CD1c-positive myeloid dendritic cell (primary cell): Measurements from ENCODE around the gene TMC6.

Experiments used
- DNase-seq: peaks from one replicate; pipeline ENCODE4 v3.0.0-alpha.2; 2016; ENCODE audit errors: extremely low spot score

Gene TMC6

DNA sequence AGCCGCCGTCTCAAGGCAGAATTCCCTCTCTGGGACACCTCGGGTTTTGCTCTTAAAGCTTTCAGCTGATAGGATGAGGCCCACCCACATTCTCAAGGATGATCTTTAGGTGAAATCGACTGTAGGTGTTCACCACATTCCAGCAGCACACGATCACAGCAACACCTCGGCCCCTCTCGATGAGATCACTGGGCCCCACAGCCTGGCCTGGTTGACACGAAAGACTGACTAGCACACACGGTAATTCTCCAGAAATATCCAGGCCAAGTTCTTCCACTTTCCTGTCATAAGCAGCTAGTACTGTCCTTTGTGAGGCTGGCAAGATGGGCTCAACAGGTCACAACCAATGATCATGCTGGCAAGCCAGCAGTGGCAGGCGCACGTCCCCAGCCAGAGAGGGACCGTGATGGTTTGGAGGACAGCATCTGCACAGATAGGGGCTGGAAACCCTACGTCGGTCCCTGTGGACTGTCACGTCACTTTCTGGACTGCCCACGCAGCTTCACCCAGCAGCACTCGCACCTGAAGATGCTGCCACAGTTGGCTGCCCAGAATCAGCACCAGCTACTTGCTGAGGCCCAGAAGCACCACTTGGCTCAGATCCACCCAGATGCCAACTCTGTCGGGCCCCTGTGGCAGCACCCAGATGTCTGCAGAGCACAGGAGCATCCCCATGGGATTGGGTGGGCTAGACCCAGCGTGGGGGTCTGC is 17.4 kb downstream of the TMC6 start:
- no peak for DNase-seq

GRCh38 chr17:78110363-78111015 is 18.1 kb downstream of the TMC6 start:
- DNase-seq: no peak

GRCh38 chr17:78109489-78109761 is 19.1 kb downstream of the TMC6 start:
- no peak for DNase-seq

- DNase-seq: no peak
Observed at GRCh38 chr17:78108726-78109488, 19.6 kb downstream of the TMC6 start.

GRCh38 chr17:78107976-78108725 is 20.4 kb downstream of the TMC6 start:
- no peak for DNase-seq

GRCh38 chr17:78107457-78107856 is 21.1 kb downstream of the TMC6 start:
- DNase-seq: no peak

- no peak for DNase-seq
Observed at GRCh38 chr17:78106211-78106610, 22.3 kb downstream of the TMC6 start.

- no peak for DNase-seq
Observed at GRCh38 chr17:78105551-78105950, 23.0 kb downstream of the TMC6 start.

DNA sequence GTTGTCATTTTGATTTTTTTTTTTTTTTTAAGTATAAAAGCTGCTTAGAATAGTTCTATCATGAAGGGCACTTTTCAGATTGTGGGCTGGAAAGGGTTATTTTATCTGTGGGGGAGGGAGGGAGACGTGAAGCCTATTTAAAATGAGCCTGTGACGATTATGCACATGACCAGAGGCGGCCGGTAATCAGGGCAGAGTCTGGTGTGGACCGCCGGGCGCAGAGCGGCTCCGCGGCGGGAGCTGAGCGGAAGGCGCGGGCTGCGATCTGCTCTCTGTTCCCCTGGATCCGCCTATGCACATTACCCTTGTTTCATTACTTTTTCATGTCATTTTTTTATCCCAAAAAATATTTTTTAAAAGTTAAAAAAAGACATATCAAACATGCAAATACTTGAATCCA is 23.5 kb downstream of the TMC6 start:
- DNase-seq: no peak

DNA sequence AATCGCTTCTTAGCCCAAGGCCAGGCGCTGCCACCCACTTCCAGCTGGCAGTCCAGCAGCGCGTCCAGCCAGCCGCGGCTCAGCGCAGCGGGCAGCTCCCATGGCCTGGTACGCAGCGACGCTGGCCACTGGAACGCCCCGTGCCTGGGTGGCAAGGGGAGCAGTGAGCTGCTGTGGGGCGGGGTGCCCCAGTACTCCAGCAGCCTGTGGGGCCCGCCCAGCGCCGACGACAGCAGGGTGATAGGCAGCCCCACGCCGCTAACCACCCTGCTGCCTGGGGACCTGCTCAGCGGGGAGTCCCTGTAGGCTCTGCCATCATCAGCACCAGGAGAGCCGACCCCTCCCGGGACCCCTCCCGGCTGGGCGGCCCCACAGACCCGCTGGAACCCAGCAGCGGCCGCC is 24.0 kb downstream of the TMC6 start:
- DNase-seq: no peak

- DNase-seq: no peak
Observed at GRCh38 chr17:78103311-78103710, 25.2 kb downstream of the TMC6 start.

GRCh38 chr17:78101542-78101941 is 27.0 kb downstream of the TMC6 start:
- DNase-seq: no peak

DNA sequence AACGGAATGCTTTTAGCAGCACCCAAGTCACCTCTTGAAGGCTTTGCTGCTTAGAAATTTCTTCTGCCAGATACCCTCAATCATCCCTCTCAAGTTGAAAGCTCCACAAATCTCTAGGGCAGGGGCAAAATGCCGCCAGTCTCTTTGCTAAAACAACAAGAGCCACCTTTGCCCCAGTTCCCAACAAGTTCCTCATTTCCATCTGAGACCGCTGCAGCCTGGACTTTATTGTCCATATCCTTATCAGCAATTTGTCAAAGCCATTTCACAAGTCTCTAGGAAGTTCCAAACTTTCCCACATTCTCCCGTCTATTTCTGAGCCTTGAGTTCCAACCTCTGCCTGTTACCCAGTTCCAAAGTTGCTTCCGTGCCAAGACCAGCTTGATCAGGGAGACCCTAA is 27.4 kb downstream of the TMC6 start:
- peak; percentile 16 for DNase-seq

DNA sequence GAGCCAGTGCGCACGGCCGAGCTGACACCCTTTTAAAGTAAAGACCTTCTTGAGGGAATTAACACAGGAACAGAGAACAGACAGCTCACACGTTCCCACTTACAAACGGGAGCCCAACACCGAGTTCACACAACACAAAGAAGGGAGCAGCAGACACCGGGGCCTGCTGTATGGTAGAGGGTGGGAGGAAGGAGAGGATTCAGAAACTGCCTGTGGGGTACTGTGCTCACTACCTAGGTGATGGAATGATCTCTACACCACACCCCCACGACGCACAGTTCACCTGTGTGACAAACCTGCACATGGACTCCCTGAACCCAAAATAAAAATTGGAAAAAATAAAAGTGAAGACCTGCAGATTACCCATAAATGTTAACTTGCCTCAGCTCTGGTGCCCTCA is 32.5 kb downstream of the TMC6 start:
- DNase-seq: no peak

- DNase-seq: no peak
Observed at GRCh38 chr17:78095035-78095434, 33.5 kb downstream of the TMC6 start.

GRCh38 chr17:78092794-78093324 is 35.7 kb downstream of the TMC6 start:
- no peak for DNase-seq

- peak; percentile 61 for DNase-seq
Observed at GRCh38 chr17:78089576-78090281, 38.8 kb downstream of the TMC6 start.

DNA sequence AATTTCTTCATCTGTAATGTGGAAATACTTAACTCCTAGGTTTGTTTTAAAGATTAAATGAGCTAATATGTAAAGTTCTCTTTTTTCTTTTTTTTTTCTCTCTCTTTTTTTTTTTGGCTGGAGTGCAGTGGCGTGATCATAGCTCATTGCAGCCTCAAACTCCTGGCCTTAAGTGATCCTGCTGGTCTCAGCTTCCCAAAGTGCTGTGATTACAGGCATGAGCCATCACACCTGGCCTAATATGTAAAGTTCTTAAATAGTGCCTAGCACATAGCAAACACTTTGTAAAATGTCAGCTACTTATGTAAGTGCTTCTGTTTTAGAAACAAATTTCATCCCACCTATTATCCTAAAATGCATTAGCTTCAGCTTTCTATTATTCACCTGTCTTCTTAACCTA is 40.0 kb downstream of the TMC6 start:
- DNase-seq: no peak

GRCh38 chr17:78086740-78087139 is 41.8 kb downstream of the TMC6 start:
- no peak for DNase-seq

DNA sequence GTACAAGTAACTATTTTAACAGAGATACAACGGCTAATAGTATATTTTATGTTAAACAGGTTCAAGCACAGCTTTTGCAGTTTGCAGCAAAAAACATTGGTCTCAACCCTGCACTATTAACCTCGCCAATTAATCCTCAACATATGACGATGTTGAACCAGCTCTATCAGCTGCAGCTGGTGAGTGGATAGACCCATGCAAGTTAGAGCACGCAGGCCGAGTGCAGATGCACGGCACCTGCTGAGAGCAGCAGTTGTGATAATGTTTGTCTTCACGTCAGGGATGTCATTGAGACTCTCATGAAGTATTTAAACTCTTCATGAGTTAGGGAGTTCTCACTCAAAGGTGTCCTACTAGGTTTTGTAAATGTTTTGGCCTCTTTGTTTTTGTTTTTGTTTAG is 45.6 kb downstream of the TMC6 start:
- DNase-seq: no peak

DNA sequence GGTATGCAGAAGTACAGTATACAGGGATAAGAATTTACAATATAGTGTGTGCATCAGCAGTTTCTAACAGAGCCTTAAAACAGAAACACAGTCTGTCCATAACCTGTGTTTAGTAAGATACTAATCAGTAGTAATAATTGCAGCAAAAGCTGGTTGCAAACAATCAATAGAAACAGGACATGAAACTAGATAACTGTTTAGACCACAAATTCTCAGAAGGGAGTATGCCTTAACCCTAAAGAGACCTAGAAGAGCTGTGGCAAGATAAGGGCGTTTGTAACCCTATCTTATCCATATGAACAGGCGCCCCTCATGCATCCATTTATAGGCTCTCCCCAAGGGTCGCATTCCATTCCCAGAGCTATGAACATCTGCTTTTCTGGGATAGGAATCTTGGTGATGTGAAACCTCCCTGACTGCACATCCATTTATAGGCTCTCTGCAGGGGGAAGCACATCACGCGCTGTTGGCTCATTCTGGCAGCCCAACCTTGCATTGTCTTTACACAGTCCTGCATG is 46.1 kb downstream of the TMC6 start:
- peak; percentile 12 for DNase-seq
